Nucleus accumbens (tissue), 56 donors: ENCODE data around the gene PCSK1.
"Not testable (repeated sequence)": the region's sequence is repeated elsewhere in the genome, so short reads cannot be mapped to it uniquely, and the experiment has no call there.

Source experiments
- DNase-seq, 56 donors: peaks; one replicate each; lab custom pipeline; 2025; lab: John Stamatoyannopoulos, UW

The PCSK1 gene

DNA sequence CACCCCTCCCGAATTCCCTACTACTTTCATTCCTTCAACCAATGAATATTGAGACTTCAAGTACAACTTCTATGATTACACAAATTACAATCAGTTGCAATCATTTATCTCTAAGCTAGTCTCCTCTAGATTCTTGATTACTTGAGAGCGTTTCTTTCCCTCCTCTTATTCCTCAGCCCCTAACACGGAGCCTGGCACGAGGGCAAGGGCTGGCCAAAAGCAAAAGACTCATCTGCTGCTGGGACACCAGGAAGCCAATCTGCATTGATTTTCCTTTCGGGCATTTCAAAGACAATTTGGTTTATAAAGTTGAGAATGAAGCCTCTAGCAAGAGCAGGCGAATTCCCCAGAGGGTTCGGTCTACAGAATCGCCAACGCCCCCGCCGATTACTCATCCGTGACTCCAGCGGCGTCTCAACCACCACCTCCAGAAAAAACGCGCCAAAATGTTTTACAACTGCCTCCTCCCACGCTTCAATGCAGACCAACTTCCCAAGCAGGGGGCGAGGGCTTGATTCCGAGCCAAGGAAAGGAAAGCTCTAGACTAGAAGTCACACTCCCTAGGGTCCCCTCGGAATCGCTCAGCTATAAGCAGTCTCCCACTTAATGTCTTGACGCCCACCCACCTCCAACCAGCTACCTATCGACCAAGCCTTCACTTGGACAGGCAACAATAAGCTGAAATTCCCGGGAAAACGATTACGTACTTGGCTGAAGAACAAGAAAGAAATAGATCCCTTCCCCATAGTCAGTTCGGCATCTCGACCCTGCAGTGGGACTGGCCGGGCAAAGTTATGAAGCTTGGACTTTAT lies 1.5 kb downstream of the PCSK1 start:
- peak in 2 of 56 donors; percentile 21 to 42 for DNase-seq

DNA sequence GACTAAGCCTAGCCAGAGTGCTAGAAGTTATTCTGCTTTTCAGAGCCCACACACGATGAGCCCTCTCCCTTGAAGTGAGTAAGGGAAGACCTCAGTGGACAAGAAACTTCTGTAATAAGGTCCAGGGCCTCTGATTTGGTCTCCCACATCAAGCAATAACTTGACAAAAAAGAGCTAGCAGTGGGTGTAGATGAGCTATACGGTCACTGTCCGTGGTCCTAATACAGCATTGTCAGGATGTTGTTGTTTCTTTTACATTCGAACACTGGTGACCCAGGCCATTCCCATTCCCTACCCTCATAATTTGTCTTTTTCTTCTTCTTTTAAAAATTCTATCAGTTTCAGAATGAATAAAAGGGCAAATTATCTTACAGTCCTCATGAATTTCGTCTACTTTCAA lies 5.2 kb downstream of the PCSK1 start:
- no peak for DNase-seq

DNA sequence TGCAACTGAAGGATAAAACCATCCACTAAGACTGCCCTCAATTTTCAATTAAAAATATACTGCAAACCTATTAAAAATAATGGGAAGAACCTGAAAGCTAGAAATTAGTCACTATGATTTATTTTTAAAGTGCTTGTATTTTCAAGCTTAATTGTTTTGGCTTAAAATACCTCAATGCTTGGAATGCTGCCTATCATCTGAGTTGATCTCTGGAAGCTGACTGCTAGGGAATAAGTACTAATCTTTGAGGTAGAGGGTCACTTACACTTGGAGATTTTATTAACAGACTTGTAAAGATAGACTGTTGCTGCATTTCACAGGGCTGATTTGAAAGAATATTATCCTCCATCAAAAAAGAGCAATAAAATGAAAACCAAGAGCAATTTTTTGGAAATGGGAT lies 6.2 kb downstream of the PCSK1 start:
- DNase-seq: no peak

DNA sequence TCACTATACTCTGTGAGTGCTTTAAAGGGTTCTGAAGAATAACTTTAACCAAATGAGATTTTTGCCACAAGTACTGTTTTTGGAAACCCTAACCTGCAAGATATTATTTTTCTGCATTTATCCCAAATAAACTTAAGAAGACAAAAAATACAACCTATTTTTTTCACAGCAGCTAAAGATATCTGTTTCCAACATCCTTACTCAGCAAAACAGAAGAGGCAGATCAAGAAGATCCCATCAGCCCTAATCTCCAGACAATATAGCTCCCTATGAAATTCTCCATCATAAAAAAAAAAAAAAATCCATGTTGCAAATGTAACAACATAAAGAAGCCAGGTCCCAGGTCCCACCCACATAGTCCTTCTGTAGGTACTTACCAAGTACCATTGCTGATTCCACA lies 7.6 kb downstream of the PCSK1 start:
- DNase-seq: no peak

DNA sequence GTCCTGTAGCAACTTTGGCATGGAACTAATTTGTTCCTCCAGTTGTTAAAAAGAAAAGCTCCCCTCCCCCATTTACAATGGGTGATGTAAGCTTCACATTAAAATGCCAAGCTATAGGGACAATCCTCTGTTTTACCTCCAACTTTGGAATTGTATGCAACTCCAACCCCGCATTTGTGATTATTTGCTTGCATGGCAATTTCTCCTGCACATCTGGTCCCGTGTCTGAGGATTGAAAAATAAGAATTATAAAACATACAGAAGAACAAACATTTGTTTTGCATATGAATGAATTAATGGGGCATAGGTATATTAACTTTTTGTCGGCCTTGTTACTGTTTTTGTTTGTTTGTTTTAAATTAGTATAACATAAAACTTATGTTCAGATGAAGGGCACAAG lies 17.2 kb downstream of the PCSK1 start:
- DNase-seq: no peak

DNA sequence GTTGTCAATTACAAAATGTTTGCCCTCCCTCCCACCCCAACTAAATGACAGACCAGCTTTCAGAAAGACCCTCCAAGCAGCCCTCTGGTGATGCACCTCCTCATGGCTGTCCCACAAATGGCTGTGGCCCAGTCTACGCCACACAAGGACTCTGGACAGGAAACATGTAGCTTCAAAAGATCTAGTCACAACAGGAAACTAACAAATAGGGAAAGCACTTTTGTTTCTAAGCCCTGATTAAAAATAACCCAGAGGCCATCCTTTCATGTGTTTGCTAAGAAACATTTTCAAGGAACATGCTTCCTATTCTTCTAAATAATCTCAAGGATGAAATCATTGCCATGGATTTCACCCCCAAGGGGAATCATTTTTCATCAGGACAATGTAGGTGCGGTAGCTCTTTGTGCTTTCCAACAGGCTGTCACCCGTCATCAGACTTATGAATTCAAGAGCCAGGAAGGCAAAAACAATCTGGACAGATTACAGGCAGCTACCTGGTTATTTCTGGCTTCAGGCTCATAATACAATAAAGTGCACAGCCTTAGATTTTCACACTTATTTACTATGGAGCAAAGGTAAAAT lies 20.1 kb downstream of the PCSK1 start:
- no peak for DNase-seq

DNA sequence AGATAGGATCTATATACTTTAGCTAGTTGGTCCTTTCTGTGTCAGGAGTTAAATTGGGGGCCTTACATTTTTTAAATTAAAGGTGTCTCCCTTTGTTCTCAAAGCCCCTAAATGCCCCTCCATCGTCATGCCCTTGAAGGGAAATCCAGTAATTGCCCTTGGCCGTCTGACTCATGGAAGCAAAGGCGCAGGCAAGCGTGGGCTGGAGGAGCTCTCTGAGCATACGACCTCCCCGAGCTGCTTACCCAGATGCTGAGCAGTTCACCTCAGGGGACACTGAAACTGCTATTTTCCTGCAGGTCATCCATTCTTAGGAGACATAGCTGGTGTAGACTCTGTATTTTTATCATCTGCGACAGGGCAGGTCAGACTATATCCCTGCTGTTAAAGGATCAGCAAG lies 23.0 kb downstream of the PCSK1 start:
- no peak for DNase-seq

DNA sequence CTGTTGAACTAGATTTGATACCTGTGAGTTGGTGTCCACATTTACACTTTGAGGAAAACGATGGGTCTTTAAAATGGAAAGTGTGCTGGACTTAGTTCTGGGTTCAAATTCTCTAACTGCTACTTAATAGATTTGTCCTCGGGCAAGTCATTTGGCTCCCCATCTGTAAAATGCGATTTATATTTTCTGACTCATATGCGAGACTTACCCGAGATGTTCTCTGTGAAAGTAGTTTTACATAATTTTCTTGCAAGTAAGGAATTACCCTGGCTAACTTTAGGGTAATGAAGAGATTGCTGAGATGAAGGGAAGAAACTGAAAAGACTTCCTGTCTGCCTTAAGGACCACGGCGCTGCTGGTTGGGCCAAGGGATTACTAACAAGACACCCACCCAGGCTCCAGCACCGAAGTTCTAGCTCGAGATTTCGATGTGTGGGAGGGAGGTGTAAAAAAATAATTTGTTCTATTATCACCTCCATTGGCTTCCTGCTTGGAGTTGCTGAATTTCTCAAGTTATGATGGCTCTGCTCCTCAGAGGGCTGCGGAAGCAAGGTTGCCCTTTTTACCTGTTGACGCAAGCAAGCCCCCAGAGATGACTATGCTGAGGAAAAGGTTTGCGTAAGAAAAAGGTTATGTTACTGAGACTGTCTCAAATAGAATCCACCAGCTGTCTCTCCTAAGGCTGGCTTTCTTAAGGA lies 24.1 kb downstream of the PCSK1 start:
- DNase-seq: no peak

DNA sequence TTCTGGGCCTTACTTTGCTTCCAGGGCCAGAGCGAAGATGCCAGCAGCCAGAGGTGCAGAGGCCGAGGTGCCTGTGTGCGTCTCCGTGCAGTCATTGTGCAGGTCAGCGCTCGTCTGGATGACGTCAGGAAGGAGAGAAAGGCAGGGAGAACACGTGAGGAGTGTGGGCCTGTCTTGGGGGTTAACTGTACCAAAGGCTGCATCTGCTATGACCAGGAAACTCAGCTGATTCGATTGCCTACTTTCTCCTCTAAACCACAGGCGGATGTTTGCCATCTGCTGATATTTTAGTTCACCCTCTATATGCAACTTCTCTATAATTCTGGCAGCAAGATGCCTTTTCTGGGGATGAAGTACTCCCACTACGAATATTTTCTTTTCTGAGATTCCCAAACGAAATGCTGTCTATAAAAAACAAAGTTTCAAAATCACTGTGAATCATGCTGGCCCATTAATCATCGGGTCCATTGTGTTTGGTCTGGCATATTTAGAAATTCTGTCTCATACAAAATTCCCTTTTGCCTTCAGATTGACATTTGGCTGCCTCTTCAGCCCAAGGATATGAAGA lies 24.8 kb downstream of the PCSK1 start:
- no peak for DNase-seq

DNA sequence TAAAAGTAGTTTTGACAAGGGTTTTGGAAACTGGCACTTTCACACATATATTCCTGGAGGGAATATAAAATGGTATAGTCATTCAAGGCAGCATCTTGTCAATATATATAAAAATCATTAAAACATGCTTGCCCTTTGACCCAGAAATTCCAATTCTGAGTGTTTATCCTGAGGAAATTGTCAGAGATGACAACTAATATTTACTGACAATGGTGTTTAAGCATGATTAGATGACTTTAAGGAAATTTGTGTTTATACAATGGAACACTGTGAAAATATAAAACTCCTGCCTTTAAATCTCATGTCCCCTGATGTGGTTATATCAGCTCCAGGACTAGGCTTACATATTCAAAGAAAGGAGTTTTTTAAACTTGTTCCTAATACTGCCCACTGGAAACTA lies 25.6 kb downstream of the PCSK1 start:
- no peak for DNase-seq

DNA sequence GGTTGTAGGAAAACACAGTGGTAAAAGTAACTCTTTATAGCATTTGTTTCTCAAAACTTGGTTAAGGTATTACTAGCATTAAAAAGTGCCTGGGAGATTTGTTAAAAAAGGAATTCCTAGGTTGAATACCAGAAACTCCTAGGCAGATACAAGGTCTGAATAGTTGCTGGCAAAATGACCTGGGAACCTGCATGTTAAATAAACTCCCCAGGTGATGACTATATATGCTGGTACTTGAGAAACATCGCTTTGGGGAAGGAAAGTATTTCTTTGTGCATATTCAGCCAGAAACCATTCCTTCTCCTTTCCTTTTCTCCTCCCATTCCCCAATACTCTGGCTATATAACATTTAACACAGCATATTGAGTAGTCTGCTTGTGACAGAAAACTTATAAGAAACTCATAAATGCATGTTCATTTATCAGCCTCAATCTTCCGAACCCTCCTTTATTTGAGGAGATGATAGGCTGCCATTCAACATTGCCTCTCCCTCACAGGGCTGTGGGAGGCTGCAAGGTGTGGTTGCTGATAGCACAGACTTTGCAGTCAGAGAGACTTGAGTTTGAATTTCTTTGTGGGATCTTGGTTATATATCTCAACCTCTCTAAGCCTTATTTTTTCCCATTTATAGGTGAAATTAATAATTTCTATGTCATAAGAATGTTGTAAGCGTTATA lies 28.7 kb downstream of the PCSK1 start:
- peak in 3 of 56 donors; percentile 1 to 6 (median 6) for DNase-seq

DNA sequence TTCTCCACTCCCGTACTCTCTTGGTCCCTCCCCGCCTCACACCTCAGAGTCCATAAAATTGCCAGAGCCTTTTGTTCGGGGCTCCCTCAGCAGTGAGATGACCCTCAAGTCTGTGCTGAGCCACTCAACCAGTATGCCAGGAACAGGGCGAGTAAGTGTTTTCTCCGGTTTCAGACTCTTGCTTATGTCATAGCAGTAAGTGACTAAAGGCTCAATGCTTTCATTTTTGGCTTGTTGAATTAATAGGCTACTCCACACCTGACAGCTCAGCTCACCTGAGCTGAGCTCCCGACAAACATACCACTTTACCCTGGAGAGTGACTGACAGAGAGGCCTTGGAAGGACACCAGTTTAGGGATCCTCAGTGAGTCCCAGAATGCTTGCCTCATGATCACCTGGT lies 30.5 kb downstream of the PCSK1 start:
- no peak for DNase-seq

DNA sequence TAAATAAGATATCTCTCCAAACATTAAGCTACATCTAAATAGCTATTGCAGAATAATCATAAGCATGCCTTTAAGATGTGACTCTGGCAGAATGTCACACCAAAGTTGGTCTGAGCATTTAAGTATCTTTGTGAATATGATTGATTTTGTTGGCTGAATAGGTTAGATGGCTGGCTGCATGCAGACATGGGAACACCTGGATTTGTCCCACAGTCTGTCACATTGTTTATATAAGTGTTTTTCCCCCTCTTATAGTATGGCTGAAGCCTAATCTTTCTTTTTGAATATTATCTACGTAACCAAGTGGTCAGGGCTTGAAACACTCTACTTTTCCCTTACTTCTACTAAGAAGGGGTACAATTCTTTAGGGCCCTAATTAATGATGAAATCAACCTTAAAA lies 36.2 kb downstream of the PCSK1 start:
- no peak for DNase-seq

DNA sequence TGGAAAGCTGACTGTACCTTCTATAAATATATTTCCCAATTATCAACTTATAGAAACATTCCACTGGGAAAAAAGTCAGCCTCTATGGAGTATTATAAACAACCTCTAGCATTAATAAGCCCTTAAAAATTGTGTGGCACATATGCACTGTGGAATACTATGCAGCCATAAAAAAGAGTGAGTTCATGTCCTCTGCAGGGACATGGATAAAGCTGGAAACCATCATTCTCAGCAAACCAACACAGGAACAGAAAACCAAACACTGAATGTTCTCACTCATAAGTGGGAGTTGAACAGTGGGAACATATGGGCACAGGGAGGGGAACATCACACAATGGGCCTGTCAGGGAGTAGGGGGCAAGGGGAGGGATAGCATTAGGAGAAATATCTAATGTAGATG lies 37.8 kb downstream of the PCSK1 start:
- not testable (repeated sequence) for DNase-seq

DNA sequence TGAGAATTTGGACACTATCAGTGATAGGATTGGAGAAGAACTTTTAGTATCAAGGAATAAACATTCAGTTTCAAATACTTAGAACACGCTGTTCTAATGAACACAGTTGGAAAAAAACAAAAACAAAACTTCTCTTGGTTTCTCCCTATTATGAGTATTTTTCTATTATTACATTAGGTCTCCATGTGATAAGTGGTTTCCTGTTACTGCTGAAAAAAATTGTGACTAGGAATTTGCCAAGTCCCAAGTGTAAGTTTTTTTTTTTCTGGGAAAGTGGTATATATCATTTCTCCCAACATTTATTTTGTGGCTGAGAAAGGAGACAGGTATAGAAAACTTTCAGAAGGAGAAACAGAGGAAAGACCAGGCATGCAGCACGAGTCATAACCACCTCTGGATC lies 41.1 kb downstream of the PCSK1 start:
- no peak for DNase-seq

DNA sequence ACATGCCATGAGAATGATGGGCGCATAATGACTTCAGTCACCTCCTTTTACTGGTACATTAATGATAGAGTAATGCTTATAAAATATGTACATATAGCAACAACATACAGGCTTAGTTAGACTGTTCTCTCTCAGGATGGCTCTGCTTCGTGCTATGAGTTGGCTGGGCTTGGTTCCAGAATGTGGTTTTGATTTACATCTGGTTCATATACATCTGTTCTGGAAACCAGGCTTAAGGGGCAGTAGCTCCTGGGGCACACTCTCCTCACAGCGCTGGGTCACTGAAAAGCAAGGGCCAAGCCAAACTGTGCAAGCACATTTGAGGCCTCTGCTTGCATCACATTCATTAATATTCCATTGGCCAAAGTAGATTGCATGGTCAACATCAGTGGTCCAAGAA lies 44.9 kb downstream of the PCSK1 start:
- DNase-seq: no peak

DNA sequence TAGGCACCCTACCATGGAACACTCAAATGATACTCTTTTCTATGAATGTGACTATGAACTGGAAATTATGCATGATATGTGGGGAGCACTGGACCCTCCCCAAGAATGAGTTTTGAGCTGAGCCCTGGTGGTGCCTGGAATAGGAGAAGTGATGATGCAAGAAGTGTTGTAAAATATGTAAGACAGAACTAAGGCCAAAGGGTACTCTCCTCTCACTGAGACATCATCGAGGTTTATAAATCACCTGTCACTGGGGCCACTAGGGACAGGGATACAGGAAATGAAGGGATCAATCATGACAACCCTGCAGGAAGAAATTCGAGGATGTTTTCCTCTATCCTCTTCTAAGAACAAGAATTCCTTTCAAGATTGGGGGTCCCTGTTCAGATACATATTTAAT lies 45.4 kb downstream of the PCSK1 start:
- no peak for DNase-seq

DNA sequence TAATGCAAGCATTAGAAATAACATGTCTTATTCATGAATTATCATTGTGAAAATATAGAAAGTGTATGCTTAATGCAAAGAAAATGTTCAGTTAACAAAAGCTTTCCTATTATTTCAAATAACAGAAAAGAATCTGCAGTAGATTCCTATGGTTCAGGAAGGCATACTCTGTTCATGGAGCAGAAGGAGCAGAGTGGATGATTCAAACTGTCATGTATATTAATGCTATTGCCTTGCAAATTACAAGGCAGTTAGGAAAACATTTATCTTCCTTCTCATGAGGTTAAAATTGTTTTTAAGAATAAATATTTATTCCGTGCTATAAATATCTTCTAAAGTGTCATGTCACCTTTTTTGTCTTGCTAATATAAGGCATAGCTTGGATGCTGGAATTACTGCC lies 47.5 kb downstream of the PCSK1 start:
- DNase-seq: no peak

DNA sequence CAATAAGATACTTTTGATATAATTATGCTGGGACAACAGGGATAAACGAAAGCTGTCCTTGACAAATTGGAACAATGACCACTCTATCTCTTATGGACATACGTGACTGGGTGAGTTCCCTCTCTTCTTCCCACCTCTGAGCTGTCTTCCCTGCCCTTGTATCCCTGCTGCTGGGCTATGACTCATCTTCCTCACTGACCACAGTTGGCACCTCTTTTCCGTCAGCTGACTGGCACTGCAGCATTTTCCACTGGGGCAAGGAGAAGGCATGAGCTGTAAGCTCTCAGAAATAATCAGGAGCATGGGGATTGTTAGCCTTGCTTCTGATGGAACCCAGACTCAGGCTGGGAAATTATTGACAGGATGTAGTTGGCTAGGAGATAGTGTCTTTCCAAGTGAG lies 48.7 kb downstream of the PCSK1 start:
- peak in 11 of 56 donors; percentile 3 to 72 (median 17) for DNase-seq

DNA sequence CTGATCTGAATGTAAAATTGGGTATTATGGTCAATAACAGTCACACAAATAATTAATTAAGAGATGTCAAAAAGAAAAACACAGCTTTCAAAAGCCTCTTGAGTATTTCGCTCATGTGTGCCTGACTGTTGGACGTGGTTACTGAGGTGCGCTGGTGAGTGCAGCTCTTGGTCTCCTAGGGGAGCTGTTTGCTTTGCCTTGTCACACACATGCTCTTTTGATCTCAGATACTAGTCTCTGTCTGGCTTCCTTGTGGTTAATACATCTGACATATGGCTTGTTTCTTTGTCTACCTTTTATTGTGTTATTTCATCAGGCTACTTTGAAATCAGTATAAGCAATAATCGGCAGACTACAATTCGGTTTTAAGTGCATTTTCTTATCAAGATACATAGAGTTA lies 51.5 kb downstream of the PCSK1 start:
- DNase-seq: no peak

DNA sequence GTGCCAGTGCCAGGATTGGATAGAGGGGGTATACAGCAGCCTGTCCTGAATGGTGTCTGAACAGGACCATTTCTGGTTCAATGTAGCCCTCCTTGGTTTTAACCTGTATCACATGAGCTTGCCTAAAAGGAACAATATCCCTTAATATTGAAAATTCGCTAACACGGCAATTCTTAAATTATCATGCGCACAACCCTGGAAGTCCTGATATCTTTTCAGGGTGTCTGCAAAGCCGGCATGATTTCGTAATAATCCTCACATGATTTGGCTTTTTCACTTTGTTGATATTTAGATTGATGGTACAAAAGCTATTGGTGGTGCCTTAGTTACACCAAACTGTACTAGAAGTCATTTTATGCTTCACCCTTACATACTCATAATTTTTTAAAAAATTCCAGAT lies 53.2 kb downstream of the PCSK1 start:
- no peak for DNase-seq
